Endothelial cell of umbilical vein (primary cell): ENCODE data around the gene CPD. TPM values are rescaled to one million over a fixed set of nuclear protein-coding genes. Genes with fewer than 3 reads are reported as not detected.

ENCODE experiments used
- BruUV-seq: library from RNA; stranded (reverse); fragments of 400-500 nt; replicated peaks from 2 replicates; lab custom pipeline; 2021; lab: Mats Ljungman, UMichigan
- CTCF ChIA-PET: fragments of 300-600, 350-600 bp; sonication (Branson Sonifier 250); formaldehyde crosslinking; loops from one replicate; lab custom pipeline; 2021; ENCODE audit warnings: antibody characterized with exemption, inconsistent platforms; lab: Charles Lee
- POLR2A ChIA-PET: fragments of 300-600, 350-600 bp; sonication (Branson Sonifier 250); formaldehyde crosslinking; loops from one replicate; lab custom pipeline; 2021; ENCODE audit warnings: antibody characterized with exemption, inconsistent platforms; lab: Charles Lee
- DNase-seq: peaks from one replicate; pipeline ENCODE4 v3.0.0-alpha.2; 2011; ENCODE audit warnings: low read depth, low spot score
- FAIRE-seq: peaks from 2 replicates; lab custom pipeline; 2011; peaks lifted over from hg19 to GRCh38; lab: Jason Lieb, UNC
- H2AFZ ChIP-seq: 2 replicates; pipeline ENCODE4 v1.6.0; 2012; ENCODE audit warnings: low read depth, low read length, control low read depth, inconsistent platforms
- H3K27ac ChIP-seq: 2 replicates; pipeline ENCODE4 v1.5.1; 2011; ENCODE audit warnings: low read depth, mild to moderate bottlenecking, control low read depth, low read length, moderate library complexity; ENCODE audit not compliant: insufficient read depth
- H3K27me3 ChIP-seq, 2 experiments: 2 replicates each; pipeline versions ENCODE4 v1.6.0 to v1.6.1; 2011; ENCODE audit warnings: low read length in 2 of 2, mixed read lengths in 1 of 2; ENCODE audit not compliant: control insufficient read depth in 2 of 2, insufficient read depth in 2 of 2
- H3K36me3 ChIP-seq, 2 experiments: 2 replicates in 1 of 2; 3 replicates in 1 of 2; pipeline ENCODE4 v1.5.1; 2011; ENCODE audit warnings: low read length in 2 of 2, mild to moderate bottlenecking in 1 of 2, moderate library complexity in 1 of 2; ENCODE audit not compliant: control insufficient read depth in 2 of 2, insufficient read depth in 2 of 2; ENCODE audit errors: extremely low read depth in 1 of 2
- H3K4me1 ChIP-seq: 3 replicates; pipeline ENCODE4 v1.5.1; 2011; ENCODE audit warnings: mild to moderate bottlenecking, low read length; ENCODE audit not compliant: control insufficient read depth, insufficient read depth; ENCODE audit errors: extremely low read depth
- H3K4me2 ChIP-seq: 2 replicates; pipeline ENCODE4 v1.6.1; 2011; ENCODE audit warnings: low read length, control low read depth, mixed read lengths; ENCODE audit not compliant: insufficient read depth
- H3K4me3 ChIP-seq, 3 experiments: fragments of 200-600 bp in 1 of 3; sonication (generic), shearing (Covaris generic) in 1 of 3; replicated peaks in 1 of 3; 2 replicates each; pipeline ENCODE4 v1.5.1; 2011 to 2016; ENCODE audit warnings: control low read depth in 3 of 3, low read length in 3 of 3, mild to moderate bottlenecking in 2 of 3, inconsistent platforms in 1 of 3, low read depth in 1 of 3, moderate library complexity in 1 of 3; ENCODE audit not compliant: insufficient read depth in 1 of 3
- H3K79me2 ChIP-seq: 2 replicates; pipeline ENCODE4 v1.6.0; 2012; ENCODE audit warnings: low read length, inconsistent platforms; ENCODE audit not compliant: control insufficient read depth, insufficient read depth
- H3K9ac ChIP-seq: replicated peaks from 2 replicates; pipeline ENCODE3; 2011; ENCODE audit warnings: low read length, control low read depth; ENCODE audit not compliant: insufficient read depth; ENCODE audit errors: extremely low read depth
- H3K9me1 ChIP-seq: replicated peaks from 3 replicates; pipeline ENCODE4 v1.6.0; 2011; ENCODE audit warnings: mild to moderate bottlenecking, low read length; ENCODE audit not compliant: control insufficient read depth, insufficient read depth; ENCODE audit errors: extremely low read depth
- H3K9me3 ChIP-seq: replicated peaks from 2 replicates; pipeline ENCODE4 v1.5.1; 2012; ENCODE audit warnings: low read length, inconsistent platforms; ENCODE audit not compliant: control insufficient read depth, insufficient read depth
- H4K20me1 ChIP-seq: replicated peaks from 2 replicates; pipeline ENCODE3; 2011; ENCODE audit warnings: mild to moderate bottlenecking, low read length; ENCODE audit not compliant: control insufficient read depth, insufficient read depth; ENCODE audit errors: extremely low read depth
- EZH2 ChIP-seq: IDR thresholded peaks from 2 replicates; pipeline ENCODE4 v1.6.1; 2012; ENCODE audit warnings: borderline replicate concordance, low read depth, mild to moderate bottlenecking, moderate library complexity, low read length, inconsistent platforms; ENCODE audit not compliant: severe bottlenecking
- FOS ChIP-seq: IDR thresholded peaks from 2 replicates; pipeline ENCODE4 v1.6.1; 2011; ENCODE audit warnings: mild to moderate bottlenecking, low read length, moderate library complexity, borderline replicate concordance; ENCODE audit not compliant: insufficient read depth
- GATA2 ChIP-seq: IDR thresholded peaks from 2 replicates; pipeline ENCODE4 v1.7.0; 2011; ENCODE audit warnings: low read depth, mild to moderate bottlenecking, moderate library complexity, mixed read lengths, low read length; ENCODE audit not compliant: insufficient read length, insufficient read depth
- JUN ChIP-seq: IDR thresholded peaks from 2 replicates; pipeline ENCODE4 v1.6.1; 2011; ENCODE audit warnings: borderline replicate concordance, low read depth; ENCODE audit not compliant: insufficient read length, insufficient read depth
- MYC ChIP-seq: IDR thresholded peaks from one replicate; pipeline ENCODE4 v1.6.1; 2011; ENCODE audit warnings: mild to moderate bottlenecking, low read depth, low read length
- POLR2A ChIP-seq: IDR thresholded peaks from 2 replicates; pipeline ENCODE4 v1.6.1; 2012; ENCODE audit warnings: low read depth, mild to moderate bottlenecking, control low read depth, low read length
- POLR2AphosphoS5 ChIP-seq: IDR thresholded peaks from 2 replicates; pipeline ENCODE4 v1.6.1; 2012; ENCODE audit warnings: low read depth, mild to moderate bottlenecking, control low read depth, low read length, moderate library complexity; ENCODE audit not compliant: insufficient read depth
- dilution Hi-C: fragments of 300-500 bp; cut with MboI; formaldehyde crosslinking; loops from one replicate; pipeline ENCODE4 v1.15.0; 2019; ENCODE audit warnings: low sequenced_read_pairs; ENCODE audit not compliant: extremely low pct_ligation_motif_present
- intact Hi-C: fragments of 100-400 bp; cut with micrococcal nuclease; formaldehyde crosslinking; loops from one replicate; pipeline ENCODE4 v1.10.0; 2022
- polyA plus RNA-seq, 4 experiments: library from polyadenylated mRNA; depleted of rRNA in 3 of 4; stranded (reverse) in 3 of 4; unstranded in 1 of 4; fragments of >200 nt; gene quantifications; 2 replicates each; pipeline versions ENCODE4 v1.2.1 to v1.2.3, GENCODE V29; 2011 to 2012; ENCODE audit warnings: missing spikeins in 1 of 4
- total RNA-seq: library from RNA; stranded (reverse); gene quantifications from 2 replicates; pipeline ENCODE4 v1.2.3, GENCODE V29; 2021
- TF ChIP-seq, protein P1 (sequence below), 2 donors: IDR thresholded peaks; 1 replicate in 1 of 2; 2 replicates in 1 of 2; pipeline ENCODE4 v1.5.1; 2011; ENCODE audit warnings: low read length in 2 of 2, mild to moderate bottlenecking in 2 of 2, moderate library complexity in 2 of 2, control low read depth in 1 of 2, inconsistent platforms in 1 of 2, low read depth in 1 of 2; ENCODE audit not compliant: insufficient read depth in 1 of 2; ENCODE audit errors: extremely low read depth in 1 of 2
- TF ChIP-seq, protein P2 (sequence below): IDR thresholded peaks from 2 replicates; pipeline ENCODE4 v1.6.1; 2011; ENCODE audit not compliant: insufficient read depth, insufficient read length

Gene CPD
- total and polyA plus RNA-seq, 2 donors (not counting 3 experiments of a cell fraction or from before 2014, with no cell fraction given): 18.3 to 63.6 TPM

DNA sequence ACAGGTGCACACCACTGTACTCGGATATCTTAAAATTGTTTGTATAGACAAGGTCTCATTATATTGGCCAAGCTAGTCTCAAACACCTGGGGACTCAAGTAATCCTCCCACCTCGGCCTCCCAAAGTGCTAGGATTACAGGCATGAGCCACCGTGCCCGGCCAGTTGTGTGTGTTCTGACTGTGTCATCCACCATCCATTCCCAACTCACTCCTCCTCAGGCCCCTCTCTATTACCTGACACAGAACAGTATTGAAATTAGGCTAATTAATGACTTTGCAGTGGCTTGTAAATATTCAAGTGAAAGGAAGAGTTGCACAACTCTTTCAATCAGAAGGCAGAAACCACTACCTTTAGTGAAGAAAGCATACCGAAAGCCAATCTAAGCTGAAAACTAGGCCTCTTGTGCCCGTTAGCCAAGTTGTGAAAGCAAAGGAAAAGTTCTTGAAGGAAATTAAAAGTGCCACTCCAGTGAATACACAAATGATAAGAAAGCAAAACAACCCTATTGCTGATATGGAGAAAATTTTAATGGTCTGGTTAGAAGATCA lies 127.2 kb downstream of the CPD start:
- CTCF ChIA-PET: no interaction called here
- FAIRE-seq: no peak
- intact Hi-C loops (no loop called here), dilution Hi-C loops (no loop called here)
- Histone ChIP-seq H3K9me3 (no peaks in the 10 kb centered on the region), H2AFZ (no peak overlapping the region), H3K4me1 (no peaks in the 10 kb centered on the region), H3K79me2 (no peaks in the 10 kb centered on the region), H4K20me1 (no peaks in the 10 kb centered on the region), H3K27me3 (no peaks in the 10 kb centered on the region), H3K9me1 (no peaks in the 10 kb centered on the region), H3K4me3 (no peak overlapping the region), H3K4me2 (no peak overlapping the region), H3K27ac (no peak overlapping the region), H3K36me3 (peaks cover 3 to 11% of the 10 kb centered on the region in 2 experiments), H3K9ac (no peak overlapping the region)
- no TSS peak for BruUV-seq
- no peak for TF ChIP-seq MYC
- TF ChIP-seq, protein P1, sequence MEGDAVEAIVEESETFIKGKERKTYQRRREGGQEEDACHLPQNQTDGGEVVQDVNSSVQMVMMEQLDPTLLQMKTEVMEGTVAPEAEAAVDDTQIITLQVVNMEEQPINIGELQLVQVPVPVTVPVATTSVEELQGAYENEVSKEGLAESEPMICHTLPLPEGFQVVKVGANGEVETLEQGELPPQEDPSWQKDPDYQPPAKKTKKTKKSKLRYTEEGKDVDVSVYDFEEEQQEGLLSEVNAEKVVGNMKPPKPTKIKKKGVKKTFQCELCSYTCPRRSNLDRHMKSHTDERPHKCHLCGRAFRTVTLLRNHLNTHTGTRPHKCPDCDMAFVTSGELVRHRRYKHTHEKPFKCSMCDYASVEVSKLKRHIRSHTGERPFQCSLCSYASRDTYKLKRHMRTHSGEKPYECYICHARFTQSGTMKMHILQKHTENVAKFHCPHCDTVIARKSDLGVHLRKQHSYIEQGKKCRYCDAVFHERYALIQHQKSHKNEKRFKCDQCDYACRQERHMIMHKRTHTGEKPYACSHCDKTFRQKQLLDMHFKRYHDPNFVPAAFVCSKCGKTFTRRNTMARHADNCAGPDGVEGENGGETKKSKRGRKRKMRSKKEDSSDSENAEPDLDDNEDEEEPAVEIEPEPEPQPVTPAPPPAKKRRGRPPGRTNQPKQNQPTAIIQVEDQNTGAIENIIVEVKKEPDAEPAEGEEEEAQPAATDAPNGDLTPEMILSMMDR (IDR thresholded peaks at IDR 0.05; ENCODE audit: extremely low read depth in 1 of 2, insufficient read depth in 1 of 2, low read depth in 1 of 2, low read length in 2 of 2): no peak
- no peak for TF ChIP-seq EZH2
- TF ChIP-seq POLR2AphosphoS5: no peak
- TF ChIP-seq POLR2A: no peak
- no peak for TF ChIP-seq JUN
- no peak for TF ChIP-seq FOS
- TF ChIP-seq, protein P2, sequence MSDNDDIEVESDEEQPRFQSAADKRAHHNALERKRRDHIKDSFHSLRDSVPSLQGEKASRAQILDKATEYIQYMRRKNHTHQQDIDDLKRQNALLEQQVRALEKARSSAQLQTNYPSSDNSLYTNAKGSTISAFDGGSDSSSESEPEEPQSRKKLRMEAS: no peak
- no peak for TF ChIP-seq GATA2
- POLR2A ChIA-PET: no interaction called here
- DNase-seq: no peak
